HL-60 (cell line): Measurements from ENCODE around the gene HYDIN.

Source experiments
- DNase-seq, 2 experiments: peaks; one replicate each; pipeline ENCODE4 v3.0.0-alpha.2; 2010 to 2020; ENCODE audit warnings: low read depth in 1 of 2, low spot score in 1 of 2
- H3K27ac ChIP-seq: fragments of 250-450 bp; sonication (Bioruptor Pico); replicated peaks from 2 replicates; pipeline ENCODE4 v1.5.1; 2020; ENCODE audit warnings: mild to moderate bottlenecking, moderate library complexity
- H3K27me3 ChIP-seq: fragments of 250-450 bp; sonication (Bioruptor Pico); 2 replicates; pipeline ENCODE4 v1.5.1; 2021; ENCODE audit warnings: mild to moderate bottlenecking, moderate library complexity; ENCODE audit not compliant: insufficient read depth, poor library complexity, severe bottlenecking
- H3K4me3 ChIP-seq: replicated peaks from 2 replicates; pipeline ENCODE4 v1.5.1; 2011; ENCODE audit warnings: mild to moderate bottlenecking, control low read depth, low read length; ENCODE audit not compliant: insufficient read depth
- GABPA ChIP-seq: IDR thresholded peaks from 2 replicates; pipeline ENCODE4 v1.6.1; 2012; ENCODE audit warnings: low read depth
- POLR2AphosphoS5 ChIP-seq: IDR thresholded peaks from 2 replicates; pipeline ENCODE4 v1.6.1; 2012; ENCODE audit warnings: low read depth
- REST ChIP-seq: IDR thresholded peaks from 2 replicates; pipeline ENCODE4 v1.6.1; 2012; ENCODE audit warnings: low read depth; ENCODE audit not compliant: insufficient replicate concordance
- SPI1 ChIP-seq: IDR thresholded peaks from 2 replicates; pipeline ENCODE4 v1.6.1; 2012; ENCODE audit warnings: low read depth, mild to moderate bottlenecking, borderline replicate concordance
- TF ChIP-seq, protein P1 (sequence below): IDR thresholded peaks from one replicate; pipeline ENCODE4 v1.5.1; 2011; ENCODE audit warnings: low read length, control low read depth, inconsistent platforms; ENCODE audit not compliant: insufficient read depth

HYDIN gene

DNA sequence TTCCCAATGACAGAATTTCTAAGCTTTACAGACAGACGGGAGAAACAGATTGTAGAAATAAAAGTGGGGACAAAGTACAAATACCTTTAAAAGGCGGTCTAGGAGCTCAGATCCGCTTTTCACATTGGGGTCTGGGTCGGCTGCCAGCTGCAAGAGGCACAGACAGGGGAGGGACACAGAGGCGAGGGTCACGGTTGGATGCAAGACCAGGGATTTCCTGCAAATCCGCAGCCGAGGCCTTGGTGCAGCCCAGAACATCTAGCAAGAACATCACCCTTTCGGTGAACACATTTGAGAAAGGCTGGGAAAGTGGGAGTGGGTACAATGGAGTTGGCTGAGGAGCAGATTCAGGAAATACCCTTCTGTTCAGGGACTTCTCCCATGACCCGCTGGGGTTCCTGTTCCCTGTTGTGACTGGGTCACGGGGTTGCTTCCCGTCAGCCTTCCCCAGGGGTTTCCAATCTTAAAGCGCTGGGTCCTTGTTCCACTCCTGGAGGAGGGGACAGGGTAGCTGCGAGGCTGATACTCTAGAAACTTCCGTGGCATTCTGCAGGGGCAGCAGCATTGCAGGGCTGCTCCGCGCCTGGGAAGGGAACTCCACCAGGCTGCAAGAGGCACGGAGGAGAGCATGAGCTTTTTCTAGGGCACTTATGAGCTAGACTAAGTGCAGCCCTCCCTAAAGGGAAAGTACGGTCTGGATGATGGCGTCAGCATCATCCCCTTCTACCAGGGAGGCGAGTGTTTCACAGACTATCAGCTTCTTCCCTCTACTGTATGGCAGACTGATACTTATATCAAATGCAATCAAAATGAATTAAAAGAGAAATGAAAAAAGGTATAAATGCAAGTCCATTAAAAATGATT is 445.6 kb downstream of the HYDIN start:
- DNase-seq: no peak
- TF ChIP-seq POLR2AphosphoS5 (no peak), GABPA (no peak), SPI1 (no peak), REST (no peak)
- TF ChIP-seq, protein P1, sequence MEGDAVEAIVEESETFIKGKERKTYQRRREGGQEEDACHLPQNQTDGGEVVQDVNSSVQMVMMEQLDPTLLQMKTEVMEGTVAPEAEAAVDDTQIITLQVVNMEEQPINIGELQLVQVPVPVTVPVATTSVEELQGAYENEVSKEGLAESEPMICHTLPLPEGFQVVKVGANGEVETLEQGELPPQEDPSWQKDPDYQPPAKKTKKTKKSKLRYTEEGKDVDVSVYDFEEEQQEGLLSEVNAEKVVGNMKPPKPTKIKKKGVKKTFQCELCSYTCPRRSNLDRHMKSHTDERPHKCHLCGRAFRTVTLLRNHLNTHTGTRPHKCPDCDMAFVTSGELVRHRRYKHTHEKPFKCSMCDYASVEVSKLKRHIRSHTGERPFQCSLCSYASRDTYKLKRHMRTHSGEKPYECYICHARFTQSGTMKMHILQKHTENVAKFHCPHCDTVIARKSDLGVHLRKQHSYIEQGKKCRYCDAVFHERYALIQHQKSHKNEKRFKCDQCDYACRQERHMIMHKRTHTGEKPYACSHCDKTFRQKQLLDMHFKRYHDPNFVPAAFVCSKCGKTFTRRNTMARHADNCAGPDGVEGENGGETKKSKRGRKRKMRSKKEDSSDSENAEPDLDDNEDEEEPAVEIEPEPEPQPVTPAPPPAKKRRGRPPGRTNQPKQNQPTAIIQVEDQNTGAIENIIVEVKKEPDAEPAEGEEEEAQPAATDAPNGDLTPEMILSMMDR: no peak
- no peak overlapping the region for H3K4me3 ChIP-seq
- no peak overlapping the region for H3K27ac ChIP-seq
- H3K27me3 ChIP-seq: no peaks in the 10 kb centered on the region

- Histone ChIP-seq H3K27me3 (no peaks in the 10 kb centered on the region), H3K27ac (no peak overlapping the region), H3K4me3 (no peak overlapping the region)
- TF ChIP-seq, protein P1: no peak
- TF ChIP-seq GABPA (no peak), REST (no peak), POLR2AphosphoS5 (no peak), SPI1 (no peak)
- DNase-seq: no peak
Observed at GRCh38 chr16:70782237-70782636, 448.3 kb downstream of the HYDIN start.

DNA sequence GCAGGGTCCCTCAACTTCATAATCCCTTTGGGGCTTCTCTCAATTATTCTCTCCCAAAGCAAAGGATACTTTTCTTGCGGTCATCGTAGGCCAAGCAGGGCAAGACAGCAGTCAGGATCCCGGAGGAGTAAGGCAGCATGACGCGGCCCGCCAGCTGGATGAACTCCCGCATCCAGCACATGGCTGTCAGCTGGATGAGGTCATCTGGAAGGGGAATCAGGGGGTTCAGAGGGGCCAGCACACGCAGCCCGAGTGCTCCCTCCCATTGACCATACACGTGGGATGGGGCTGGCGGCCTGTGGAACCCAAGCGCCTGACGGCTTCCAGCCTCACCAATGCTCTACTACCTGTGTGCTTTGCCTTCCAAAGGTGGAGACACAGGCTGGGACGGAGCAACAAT is 448.7 kb downstream of the HYDIN start:
- no peak overlapping the region for H3K27ac ChIP-seq
- DNase-seq: no peak
- no peak for TF ChIP-seq GABPA
- no peak overlapping the region for H3K4me3 ChIP-seq
- H3K27me3 ChIP-seq: no peaks in the 10 kb centered on the region

GRCh38 chr16:70780546-70780945 is 450.0 kb downstream of the HYDIN start:
- Histone ChIP-seq H3K27ac (no peak overlapping the region), H3K27me3 (no peaks in the 10 kb centered on the region), H3K4me3 (no peak overlapping the region)
- TF ChIP-seq, protein P1: no peak
- TF ChIP-seq GABPA: no peak
- no peak for TF ChIP-seq POLR2AphosphoS5
- TF ChIP-seq SPI1: no peak
- no peak for TF ChIP-seq REST
- no peak for DNase-seq
